ENCODE results near the gene CRHR1.

The CRHR1 gene

GRCh38 chr17:45791935-45792334 is 7.8 kb downstream of the CRHR1 start:
- DNase-seq (ENCODE audit: extremely low read depth, low read depth) = no peak
- no peak overlapping the region for H3K4me3 ChIP-seq (replicated peaks; ENCODE audit: low read depth, low read length)
- TF ChIP-seq CTCF (IDR thresholded peaks at IDR 0.05; ENCODE audit: low read depth, low read length, missing control alignments) = no peak

GRCh38 chr17:45792437-45792836 is 8.3 kb downstream of the CRHR1 start:
- TF ChIP-seq CTCF (IDR thresholded peaks at IDR 0.05; ENCODE audit: low read depth, low read length, missing control alignments) = no peak

GRCh38 chr17:45792995-45793755 is 9.1 kb downstream of the CRHR1 start:
- no peak for TF ChIP-seq CTCF (IDR thresholded peaks at IDR 0.05; ENCODE audit: low read depth, low read length, missing control alignments)
- H3K4me3 ChIP-seq (replicated peaks; ENCODE audit: low read depth, low read length) = no peak overlapping the region
- DNase-seq (ENCODE audit: extremely low read depth, low read depth) = no peak

More at GRCh38 chr17:45792437-45792836, 8.3 kb downstream of the CRHR1 start:
- no peak overlapping the region for H3K4me3 ChIP-seq (replicated peaks; ENCODE audit: low read depth, low read length)
- DNase-seq (ENCODE audit: extremely low read depth, low read depth) = no peak

GRCh38 chr17:45793999-45794540 is 9.9 kb downstream of the CRHR1 start:
- no peak for TF ChIP-seq CTCF (IDR thresholded peaks at IDR 0.05; ENCODE audit: low read depth, low read length, missing control alignments)
- no peak overlapping the region for H3K4me3 ChIP-seq (replicated peaks; ENCODE audit: low read depth, low read length)
- no peak for DNase-seq (ENCODE audit: extremely low read depth, low read depth)

DNA sequence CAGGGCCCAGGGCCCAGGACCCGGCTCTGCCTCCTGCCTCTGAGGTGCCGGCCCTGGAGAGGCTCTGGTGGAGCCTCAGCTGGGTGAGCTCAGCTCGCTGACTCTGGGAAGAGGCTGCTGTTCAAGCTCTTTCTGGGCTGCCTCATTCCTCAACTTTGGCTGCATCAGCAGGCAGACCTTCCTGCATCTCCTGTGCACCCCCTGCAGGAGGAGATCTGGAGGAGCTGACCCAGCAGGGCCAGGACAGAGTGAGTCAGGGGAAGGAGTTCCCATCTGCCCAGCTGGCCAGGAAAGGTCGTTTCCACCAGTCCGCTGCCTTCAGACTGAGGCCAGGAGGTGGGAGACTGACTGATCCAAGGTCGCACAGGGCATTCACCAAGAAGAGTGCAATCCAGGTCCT is 10.7 kb downstream of the CRHR1 start:
- peak; percentile 18 for TF ChIP-seq CTCF (IDR thresholded peaks at IDR 0.05; ENCODE audit: low read depth, low read length, missing control alignments)
- no peak for DNase-seq (ENCODE audit: extremely low read depth, low read depth)
- no peak overlapping the region for H3K4me3 ChIP-seq (replicated peaks; ENCODE audit: low read depth, low read length)

GRCh38 chr17:45800816-45801215 is 16.7 kb downstream of the CRHR1 start:
- DNase-seq (ENCODE audit: extremely low read depth, low read depth) = no peak
- no peak for TF ChIP-seq CTCF (IDR thresholded peaks at IDR 0.05; ENCODE audit: low read depth, low read length, missing control alignments)
- H3K4me3 ChIP-seq (replicated peaks; ENCODE audit: low read depth, low read length) = no peak overlapping the region
